ENCODE results near the gene CLCF1. TPM values are rescaled to one million over a fixed set of nuclear protein-coding genes. Genes with fewer than 3 reads are reported as not detected.

Gene CLCF1
- total and polyA plus RNA-seq, 10 of the 15 experiments (the other 5 are each of a cell fraction or from before 2014, with no cell fraction given), result 0.16 to 2.1 (median 0.63) TPM; not detected in 1

- 0 out of 4 replicates have a peak, but pooled peaks of 1 of the 2 experiments have one; percentile 3 for TF ChIP-seq BHLHE40 (IDR thresholded peaks at IDR 0.05; ENCODE audit: borderline replicate concordance in 1 of 2, low read depth in 2 of 2, low read length in 1 of 2)
- peak; percentile 53; the same call in 1 of the 2 replicates for TF ChIP-seq TAF1 (IDR thresholded peaks at IDR 0.05; ENCODE audit: borderline replicate concordance, low read depth, low read length)
- TF ChIP-seq MXI1 (IDR thresholded peaks at IDR 0.05; ENCODE audit: low read depth, low read length), result 0 out of 2 replicates have a peak, but pooled peaks have one; percentile 41
- TF ChIP-seq, protein P1, sequence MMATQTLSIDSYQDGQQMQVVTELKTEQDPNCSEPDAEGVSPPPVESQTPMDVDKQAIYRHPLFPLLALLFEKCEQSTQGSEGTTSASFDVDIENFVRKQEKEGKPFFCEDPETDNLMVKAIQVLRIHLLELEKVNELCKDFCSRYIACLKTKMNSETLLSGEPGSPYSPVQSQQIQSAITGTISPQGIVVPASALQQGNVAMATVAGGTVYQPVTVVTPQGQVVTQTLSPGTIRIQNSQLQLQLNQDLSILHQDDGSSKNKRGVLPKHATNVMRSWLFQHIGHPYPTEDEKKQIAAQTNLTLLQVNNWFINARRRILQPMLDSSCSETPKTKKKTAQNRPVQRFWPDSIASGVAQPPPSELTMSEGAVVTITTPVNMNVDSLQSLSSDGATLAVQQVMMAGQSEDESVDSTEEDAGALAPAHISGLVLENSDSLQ (IDR thresholded peaks at IDR 0.05), result peak; percentile 19; the same call in 1 of the 2 replicates
- TF ChIP-seq SPI1 (IDR thresholded peaks at IDR 0.05; ENCODE audit: borderline replicate concordance, insufficient read depth, low read depth, low read length), result 0 out of 2 replicates have a peak, but pooled peaks have one; percentile 25
- TF ChIP-seq, protein P2, sequence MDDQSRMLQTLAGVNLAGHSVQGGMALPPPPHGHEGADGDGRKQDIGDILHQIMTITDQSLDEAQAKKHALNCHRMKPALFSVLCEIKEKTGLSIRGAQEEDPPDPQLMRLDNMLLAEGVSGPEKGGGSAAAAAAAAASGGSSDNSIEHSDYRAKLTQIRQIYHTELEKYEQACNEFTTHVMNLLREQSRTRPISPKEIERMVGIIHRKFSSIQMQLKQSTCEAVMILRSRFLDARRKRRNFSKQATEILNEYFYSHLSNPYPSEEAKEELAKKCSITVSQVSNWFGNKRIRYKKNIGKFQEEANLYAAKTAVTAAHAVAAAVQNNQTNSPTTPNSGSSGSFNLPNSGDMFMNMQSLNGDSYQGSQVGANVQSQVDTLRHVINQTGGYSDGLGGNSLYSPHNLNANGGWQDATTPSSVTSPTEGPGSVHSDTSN (IDR thresholded peaks at IDR 0.05; ENCODE audit: insufficient replicate concordance, low read depth, low read length), result peak; percentile 6
- TF ChIP-seq MTA2 (IDR thresholded peaks at IDR 0.05; ENCODE audit: low read depth), result no peak
- TF ChIP-seq POLR2A (IDR thresholded peaks at IDR 0.05; ENCODE audit: low read depth, low read length), result peak; percentile 83
These were observed 35.9 kb upstream of the CLCF1 start (continued) for GRCh38 chr11:67409261-67409666.
